Measurements from ENCODE around the gene TMEM131. TPM values are rescaled to one million over a fixed set of nuclear protein-coding genes. Genes with fewer than 3 reads are reported as not detected.

Gene TMEM131
- total and polyA plus RNA-seq, 4 donors, result 25.3 to 39.4 (median 38.1) TPM

DNA sequence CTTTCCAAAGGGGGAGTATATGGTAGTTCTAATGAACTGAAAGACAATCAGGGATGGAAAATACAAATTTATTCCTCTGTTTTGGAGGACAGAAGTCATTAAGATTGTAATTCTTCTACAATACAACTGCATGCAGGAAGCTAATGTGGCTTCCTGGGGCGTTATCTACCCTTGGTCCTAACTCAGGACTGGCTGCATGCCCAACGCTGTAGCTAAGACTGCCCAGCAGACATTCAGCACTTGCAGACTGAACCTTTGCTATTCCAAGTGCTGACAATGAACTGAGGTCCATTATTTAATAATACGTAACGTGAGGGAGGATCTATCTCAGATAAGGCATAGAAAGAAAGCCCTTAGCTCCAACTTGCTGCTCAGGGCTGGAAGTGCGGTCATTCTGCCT is 229.2 kb downstream of the TMEM131 start:
- H3K9me3 ChIP-seq (ENCODE audit: control insufficient read depth, insufficient read depth, low read length), result no peaks in the 10 kb centered on the region
- H3K4me3 ChIP-seq (ENCODE audit: low read depth, low read length), result no peak overlapping the region
- no peak for DNase-seq (ENCODE audit: low read depth in 4 of 6, low spot score in 6 of 6)
- 92% methylated on average over 2 of the region's 5 CpGs for WGBS (ENCODE audit: insufficient coverage)
- H3K27ac ChIP-seq (ENCODE audit: low read depth, low read length), result no peak overlapping the region
- H3K36me3 ChIP-seq (ENCODE audit: control insufficient read depth, insufficient read depth, low read length), result peaks cover 44% of the 10 kb centered on the region
- no peaks in the 10 kb centered on the region for H3K27me3 ChIP-seq (ENCODE audit: control insufficient read depth, insufficient read depth, low read length)
- H3K4me1 ChIP-seq (ENCODE audit: control insufficient read depth, insufficient read depth, low read length), result no peaks in the 10 kb centered on the region

DNA sequence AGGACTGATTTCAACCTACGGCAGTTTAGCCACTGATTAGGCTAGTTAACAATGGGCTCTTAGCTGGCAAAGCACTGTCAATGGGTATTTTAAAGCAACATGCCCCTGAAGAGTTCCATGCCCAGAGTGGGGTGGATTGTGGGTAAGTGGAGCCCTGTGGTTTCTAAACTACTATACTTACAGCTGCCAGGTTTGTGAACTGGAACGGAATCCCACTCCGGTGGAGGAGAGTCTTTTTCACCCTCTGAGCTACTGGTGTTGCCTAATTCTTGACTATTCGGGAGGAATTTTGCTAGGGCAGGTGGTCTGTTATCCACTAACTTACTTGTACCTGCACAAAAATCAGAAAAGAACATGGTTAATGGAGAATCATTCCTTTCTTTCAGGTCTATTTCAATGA is 229.8 kb downstream of the TMEM131 start:
- no peaks in the 10 kb centered on the region for H3K4me1 ChIP-seq (ENCODE audit: control insufficient read depth, insufficient read depth, low read length)
- no peaks in the 10 kb centered on the region for H3K9me3 ChIP-seq (ENCODE audit: control insufficient read depth, insufficient read depth, low read length)
- no peak overlapping the region for H3K4me3 ChIP-seq (ENCODE audit: low read depth, low read length)
- no peaks in the 10 kb centered on the region for H3K27me3 ChIP-seq (ENCODE audit: control insufficient read depth, insufficient read depth, low read length)
- peaks cover 50% of the 10 kb centered on the region for H3K36me3 ChIP-seq (ENCODE audit: control insufficient read depth, insufficient read depth, low read length)
- H3K27ac ChIP-seq (ENCODE audit: low read depth, low read length), result no peak overlapping the region
- no CpG with 5 or more reads among the region's 4 CpGs for WGBS (ENCODE audit: insufficient coverage)
- DNase-seq (ENCODE audit: low read depth in 4 of 6, low spot score in 6 of 6), result peak in 1 of 6 donors; percentile 39

DNA sequence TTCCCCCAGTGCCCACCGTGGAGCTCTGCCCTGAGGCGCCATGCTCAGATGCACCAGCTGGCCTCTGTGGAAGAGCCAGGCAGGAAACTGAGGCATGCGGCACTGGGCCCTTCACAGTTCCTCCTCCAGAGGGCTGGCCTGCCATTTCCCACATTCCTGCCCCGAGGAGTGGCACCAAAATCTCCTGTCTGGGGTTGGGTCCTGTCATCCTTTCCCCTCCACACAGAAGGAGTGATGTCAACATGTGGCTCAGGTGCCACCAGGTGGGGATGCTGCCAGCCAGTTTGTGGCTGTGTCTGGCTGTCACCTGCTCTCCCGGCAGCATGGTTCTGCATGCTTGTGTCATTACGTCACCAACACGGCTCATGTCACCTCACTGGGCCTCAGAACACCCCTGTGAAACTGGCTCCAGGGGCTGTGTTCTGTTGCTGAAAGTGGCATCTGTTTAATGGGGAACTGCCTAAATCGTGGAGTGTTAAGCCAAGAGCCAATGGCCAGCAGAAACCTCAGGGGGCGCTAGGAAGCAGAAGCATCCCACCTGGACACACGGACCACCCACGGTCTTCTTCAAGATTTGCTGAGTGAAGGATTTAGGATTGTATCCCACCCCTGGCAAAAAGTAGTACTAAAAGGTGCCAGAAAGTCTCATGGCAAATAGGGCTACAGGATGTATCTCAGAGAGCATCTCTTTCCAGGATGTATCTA is 231.0 kb downstream of the TMEM131 start:
- no peaks in the 10 kb centered on the region for H3K27me3 ChIP-seq (ENCODE audit: control insufficient read depth, insufficient read depth, low read length)
- H3K4me1 ChIP-seq (ENCODE audit: control insufficient read depth, insufficient read depth, low read length), result no peaks in the 10 kb centered on the region
- H3K4me3 ChIP-seq (ENCODE audit: low read depth, low read length), result no peak overlapping the region
- H3K36me3 ChIP-seq (ENCODE audit: control insufficient read depth, insufficient read depth, low read length), result peaks cover 61% of the 10 kb centered on the region
- H3K9me3 ChIP-seq (ENCODE audit: control insufficient read depth, insufficient read depth, low read length), result no peaks in the 10 kb centered on the region
- DNase-seq (ENCODE audit: low read depth in 4 of 6, low spot score in 6 of 6), result no peak
- H3K27ac ChIP-seq (ENCODE audit: low read depth, low read length), result no peak overlapping the region
- 93% methylated on average over 11 of the region's 11 CpGs for WGBS (ENCODE audit: insufficient coverage)

DNA sequence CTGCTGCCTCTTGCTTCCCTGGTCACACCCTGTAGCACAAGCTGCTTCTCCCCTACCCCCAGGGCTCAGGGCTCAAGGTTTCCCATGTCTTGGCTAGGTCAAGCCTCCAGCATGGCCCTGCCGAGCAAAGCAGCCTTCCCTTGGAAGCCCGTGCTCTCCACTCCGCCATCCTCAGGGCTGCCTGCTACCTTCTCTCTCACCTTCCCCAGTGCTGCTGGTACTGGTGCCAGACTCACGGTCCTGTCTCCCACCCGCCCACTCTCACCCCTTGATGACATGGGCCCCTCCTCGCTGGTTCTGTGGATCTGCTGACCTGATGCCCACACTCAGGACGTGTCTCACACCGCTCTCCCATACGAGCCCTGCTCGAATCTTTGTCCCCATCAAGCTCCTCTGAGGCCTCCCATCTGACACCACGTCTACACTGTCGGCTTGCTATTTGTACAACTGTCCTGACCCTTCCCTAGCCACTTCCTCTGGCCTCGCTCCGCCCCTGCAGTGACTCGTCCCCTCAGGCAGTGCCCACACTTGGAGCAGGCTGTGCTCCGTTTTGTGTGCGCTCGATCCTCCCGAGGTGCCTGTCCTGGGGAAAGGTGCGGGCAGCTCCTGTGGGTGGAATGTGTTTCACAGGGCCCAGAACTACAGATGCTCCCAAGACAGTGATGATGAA is 232.4 kb downstream of the TMEM131 start:
- no peak for DNase-seq (ENCODE audit: low read depth in 4 of 6, low spot score in 6 of 6)
- H3K4me1 ChIP-seq (ENCODE audit: control insufficient read depth, insufficient read depth, low read length), result no peaks in the 10 kb centered on the region
- peaks cover 68% of the 10 kb centered on the region for H3K36me3 ChIP-seq (ENCODE audit: control insufficient read depth, insufficient read depth, low read length)
- H3K4me3 ChIP-seq (ENCODE audit: low read depth, low read length), result no peak overlapping the region
- H3K27me3 ChIP-seq (ENCODE audit: control insufficient read depth, insufficient read depth, low read length), result no peaks in the 10 kb centered on the region
- no peak overlapping the region for H3K27ac ChIP-seq (ENCODE audit: low read depth, low read length)
- 95% methylated on average over 20 of the region's 20 CpGs for WGBS (ENCODE audit: insufficient coverage)
- H3K9me3 ChIP-seq (ENCODE audit: control insufficient read depth, insufficient read depth, low read length), result no peaks in the 10 kb centered on the region

DNA sequence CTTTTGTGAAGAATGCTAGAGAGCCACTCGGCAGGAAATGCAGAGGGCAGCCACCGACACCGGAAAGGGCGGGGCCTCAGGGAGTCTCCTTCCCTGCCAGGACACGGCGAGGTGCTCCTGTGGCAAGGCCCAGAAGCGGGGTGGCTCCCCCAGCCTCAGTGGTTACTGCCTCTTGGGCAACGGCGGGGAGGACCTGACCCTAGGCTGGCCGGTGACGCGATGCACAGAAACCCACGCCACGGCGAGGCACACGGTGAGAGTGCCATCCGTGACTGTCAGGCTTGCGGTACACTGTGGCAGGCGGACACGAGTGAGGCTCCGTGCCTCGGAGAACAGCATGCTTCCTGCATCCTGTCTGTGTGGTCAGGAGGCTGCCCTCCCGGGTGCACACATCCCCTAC is 234.6 kb downstream of the TMEM131 start:
- H3K27ac ChIP-seq (ENCODE audit: low read depth, low read length), result no peak overlapping the region
- no peaks in the 10 kb centered on the region for H3K9me3 ChIP-seq (ENCODE audit: control insufficient read depth, insufficient read depth, low read length)
- no peaks in the 10 kb centered on the region for H3K4me1 ChIP-seq (ENCODE audit: control insufficient read depth, insufficient read depth, low read length)
- H3K27me3 ChIP-seq (ENCODE audit: control insufficient read depth, insufficient read depth, low read length), result no peaks in the 10 kb centered on the region
- peaks cover 81% of the 10 kb centered on the region for H3K36me3 ChIP-seq (ENCODE audit: control insufficient read depth, insufficient read depth, low read length)
- WGBS (ENCODE audit: insufficient coverage), result 95% methylated on average over 23 of the region's 23 CpGs
- DNase-seq (ENCODE audit: low read depth in 4 of 6, low spot score in 6 of 6), result no peak
- no peak overlapping the region for H3K4me3 ChIP-seq (ENCODE audit: low read depth, low read length)

DNA sequence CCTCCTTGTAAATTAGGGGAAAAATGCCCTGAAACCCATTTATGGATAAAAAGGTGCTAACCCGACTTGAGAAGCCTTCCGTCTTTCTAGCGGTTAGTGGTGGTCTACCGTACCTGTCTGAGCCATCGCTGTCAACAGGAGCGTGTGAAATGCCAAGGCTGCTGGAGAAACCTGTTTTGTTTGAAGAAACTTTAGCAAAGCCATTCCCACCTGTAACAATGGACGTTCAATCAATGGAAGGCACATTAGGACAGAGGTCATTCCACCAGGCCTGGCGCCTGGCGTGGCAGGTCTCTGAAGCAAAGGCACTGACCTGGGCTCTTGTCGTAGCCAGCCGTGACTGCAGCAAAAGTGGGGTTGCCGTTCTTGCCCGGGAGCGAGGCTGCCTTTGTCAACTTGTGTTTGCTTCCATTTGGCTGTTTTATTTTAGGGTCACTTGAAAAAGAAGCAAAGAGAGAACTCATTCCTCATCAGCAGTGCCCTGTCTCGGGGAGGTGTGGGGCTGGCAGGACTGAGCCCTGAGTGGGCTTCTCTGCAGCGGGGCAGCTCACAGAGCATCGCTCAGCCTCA is 235.2 kb downstream of the TMEM131 start:
- Histone ChIP-seq H3K4me1 (ENCODE audit: control insufficient read depth, insufficient read depth, low read length) (no peaks in the 10 kb centered on the region), H3K36me3 (ENCODE audit: control insufficient read depth, insufficient read depth, low read length) (peaks cover 84% of the 10 kb centered on the region), H3K9me3 (ENCODE audit: control insufficient read depth, insufficient read depth, low read length) (no peaks in the 10 kb centered on the region), H3K4me3 (ENCODE audit: low read depth, low read length) (no peak overlapping the region), H3K27ac (ENCODE audit: low read depth, low read length) (no peak overlapping the region), H3K27me3 (ENCODE audit: control insufficient read depth, insufficient read depth, low read length) (no peaks in the 10 kb centered on the region)
- WGBS (ENCODE audit: insufficient coverage), result 99% methylated on average over 17 of the region's 17 CpGs
- DNase-seq (ENCODE audit: low read depth in 4 of 6, low spot score in 6 of 6), result no peak

DNA sequence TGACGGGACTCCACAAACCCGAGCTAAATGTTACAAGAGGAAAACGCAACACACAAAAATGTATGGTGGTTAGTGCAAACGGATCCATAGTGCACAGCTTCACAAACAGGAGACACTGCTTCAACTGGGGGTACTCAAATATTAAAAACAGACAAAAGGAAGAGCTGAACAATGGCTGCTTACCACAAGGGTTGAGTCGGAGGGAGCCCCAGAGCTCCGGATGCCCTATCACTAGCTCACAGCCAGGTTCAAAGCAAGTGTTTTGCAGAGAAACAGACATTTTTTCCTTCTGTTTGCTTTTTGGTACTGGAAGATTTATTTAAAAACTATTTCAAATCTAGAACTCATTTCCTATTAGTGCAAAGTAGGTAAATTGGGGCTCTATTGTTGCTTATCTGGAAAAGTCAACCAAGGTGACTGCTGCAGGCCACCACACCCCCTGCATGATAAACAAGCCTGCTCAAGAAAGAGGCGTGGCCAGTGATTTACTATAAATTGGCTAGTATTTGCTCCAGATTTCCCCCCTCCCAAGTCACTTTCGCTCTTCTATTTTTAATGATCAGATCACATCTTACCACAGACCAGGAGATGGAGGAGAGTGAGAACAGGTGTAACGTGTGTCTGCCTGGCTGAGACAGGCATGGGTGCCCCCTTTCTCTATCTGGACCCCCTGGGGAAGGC is 235.9 kb downstream of the TMEM131 start:
- no peaks in the 10 kb centered on the region for H3K9me3 ChIP-seq (ENCODE audit: control insufficient read depth, insufficient read depth, low read length)
- H3K4me1 ChIP-seq (ENCODE audit: control insufficient read depth, insufficient read depth, low read length), result no peaks in the 10 kb centered on the region
- no peak overlapping the region for H3K4me3 ChIP-seq (ENCODE audit: low read depth, low read length)
- H3K36me3 ChIP-seq (ENCODE audit: control insufficient read depth, insufficient read depth, low read length), result peaks cover 84% of the 10 kb centered on the region
- no peak for DNase-seq (ENCODE audit: low read depth in 4 of 6, low spot score in 6 of 6)
- no peak overlapping the region for H3K27ac ChIP-seq (ENCODE audit: low read depth, low read length)
- 100% methylated on average over 3 of the region's 9 CpGs for WGBS (ENCODE audit: insufficient coverage)
- H3K27me3 ChIP-seq (ENCODE audit: control insufficient read depth, insufficient read depth, low read length), result no peaks in the 10 kb centered on the region

DNA sequence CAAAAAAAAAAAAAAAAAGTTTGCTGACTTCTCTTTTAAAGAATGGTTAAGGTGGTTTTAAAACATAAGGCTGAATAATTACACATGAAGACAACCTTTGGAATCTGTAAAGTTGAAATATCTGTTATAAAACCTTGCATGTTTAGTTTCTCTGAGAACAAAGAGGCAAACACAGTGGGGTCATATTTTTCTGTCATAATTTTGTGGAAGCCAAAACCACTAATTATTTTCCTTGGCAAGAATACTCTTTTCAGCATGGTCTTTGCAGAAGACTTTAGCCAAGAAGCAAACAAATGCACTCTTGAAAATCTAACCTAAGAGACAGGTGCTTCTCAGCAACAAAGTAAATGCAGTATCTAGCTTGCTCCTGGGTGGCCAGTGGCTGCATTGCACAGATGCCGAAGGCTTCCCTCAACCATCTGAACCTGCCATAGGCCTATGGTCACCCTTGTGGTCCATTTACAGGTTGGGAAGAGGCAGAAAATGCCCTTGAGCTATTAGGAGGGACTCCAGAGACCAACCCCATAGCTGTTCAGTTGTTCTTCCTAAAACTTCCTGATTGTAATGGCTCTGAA is 237.5 kb downstream of the TMEM131 start:
- H3K9me3 ChIP-seq (ENCODE audit: control insufficient read depth, insufficient read depth, low read length), result no peaks in the 10 kb centered on the region
- DNase-seq (ENCODE audit: low read depth in 4 of 6, low spot score in 6 of 6), result no peak
- peaks cover 73% of the 10 kb centered on the region for H3K36me3 ChIP-seq (ENCODE audit: control insufficient read depth, insufficient read depth, low read length)
- H3K27me3 ChIP-seq (ENCODE audit: control insufficient read depth, insufficient read depth, low read length), result no peaks in the 10 kb centered on the region
- H3K27ac ChIP-seq (ENCODE audit: low read depth, low read length), result no peak overlapping the region
- WGBS (ENCODE audit: insufficient coverage), result 100% methylated on average over 1 of the region's 1 CpG
- H3K4me3 ChIP-seq (ENCODE audit: low read depth, low read length), result no peak overlapping the region
- no peaks in the 10 kb centered on the region for H3K4me1 ChIP-seq (ENCODE audit: control insufficient read depth, insufficient read depth, low read length)

DNA sequence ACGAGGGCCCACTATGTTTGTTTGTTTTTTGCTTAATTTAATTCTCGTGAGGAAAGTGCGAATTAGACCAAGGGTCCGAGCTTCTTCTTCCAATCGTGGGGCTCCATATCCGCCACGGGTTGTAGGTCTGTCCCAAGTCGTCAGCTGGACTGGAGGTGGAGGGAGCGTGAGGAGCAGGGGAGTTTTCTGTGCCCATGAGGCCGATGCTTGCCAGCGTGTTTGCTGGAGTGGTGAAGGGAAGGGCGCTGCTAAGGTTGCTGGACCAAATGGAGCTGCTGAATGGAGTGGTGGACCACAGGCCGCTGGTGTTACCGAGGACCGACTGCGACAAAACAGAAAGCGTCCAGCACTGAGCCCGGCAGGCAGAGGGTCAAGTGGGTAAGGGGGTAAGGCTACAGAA is 238.7 kb downstream of the TMEM131 start:
- H3K36me3 ChIP-seq (ENCODE audit: control insufficient read depth, insufficient read depth, low read length), result peaks cover 61% of the 10 kb centered on the region
- no peak for DNase-seq (ENCODE audit: low read depth in 4 of 6, low spot score in 6 of 6)
- H3K27ac ChIP-seq (ENCODE audit: low read depth, low read length), result no peak overlapping the region
- WGBS (ENCODE audit: insufficient coverage), result 97% methylated on average over 14 of the region's 18 CpGs
- H3K4me3 ChIP-seq (ENCODE audit: low read depth, low read length), result no peak overlapping the region
- no peaks in the 10 kb centered on the region for H3K27me3 ChIP-seq (ENCODE audit: control insufficient read depth, insufficient read depth, low read length)
- no peaks in the 10 kb centered on the region for H3K9me3 ChIP-seq (ENCODE audit: control insufficient read depth, insufficient read depth, low read length)
- H3K4me1 ChIP-seq (ENCODE audit: control insufficient read depth, insufficient read depth, low read length), result no peaks in the 10 kb centered on the region

Data from spinal cord (tissue), 10 donors.